Transverse colon (tissue), 4 donors: ENCODE results near the gene KCNJ2. TPM values are rescaled to one million over a fixed set of nuclear protein-coding genes. Genes with fewer than 3 reads are reported as not detected.
A peak's percentile ranks its signal among the peaks of the same experiment; 100 is the strongest.

Source experiments
- DNase-seq: peaks from one replicate; pipeline ENCODE4 v3.0.0-alpha.2; 2019
- H3K27ac ChIP-seq, 4 donors: fragments of 200-600 bp; sonication (generic); 2 replicates each; pipeline ENCODE4 v1.5.1; 2016 to 2018; ENCODE audit warnings: inconsistent platforms in 4 of 4
- H3K27me3 ChIP-seq: fragments of 200-600 bp; sonication (generic); 2 replicates; pipeline ENCODE4 v1.5.1; 2017; ENCODE audit warnings: inconsistent platforms
- H3K36me3 ChIP-seq, 4 donors: fragments of 200-600 bp; sonication (generic); 2 replicates each; pipeline ENCODE4 v1.5.1; 2017 to 2019; ENCODE audit warnings: inconsistent platforms in 4 of 4
- H3K4me1 ChIP-seq, 4 donors: fragments of 200-600 bp; sonication (generic); 2 replicates each; pipeline ENCODE4 v1.5.1; 2017 to 2020; ENCODE audit warnings: inconsistent platforms in 4 of 4
- H3K4me3 ChIP-seq, 4 donors: fragments of 200-600 bp; sonication (generic); 1 replicate in 1 of 4; 2 replicates in 3 of 4; pipeline versions ENCODE4 v1.5.1 to v1.6.1; 2017 to 2019; ENCODE audit warnings: inconsistent platforms in 4 of 4
- H3K9me3 ChIP-seq, 2 donors: fragments of 200-600 bp; sonication (generic); 2 replicates each; pipeline ENCODE4 v1.5.1; 2017 to 2019; ENCODE audit warnings: inconsistent platforms in 2 of 2
- CTCF ChIP-seq, 5 experiments: fragments of 200-600 bp in 3 of 5; fragments of 450-650 bp in 2 of 5; sonication (generic) in 3 of 5; IDR thresholded peaks; 1 replicate in 2 of 5; 2 replicates in 3 of 5; pipeline ENCODE4 v1.5.1; 2016 to 2017; ENCODE audit warnings: antibody characterized with exemption in 5 of 5, inconsistent platforms in 3 of 5, mild to moderate bottlenecking in 2 of 5, moderate library complexity in 1 of 5
- EP300 ChIP-seq: sonication (generic); formaldehyde crosslinking; IDR thresholded peaks from one replicate; pipeline ENCODE4 v1.6.1; 2017; ENCODE audit warnings: antibody characterized with exemption, low read depth
- POLR2A ChIP-seq: fragments of 450-650 bp; IDR thresholded peaks from one replicate; pipeline ENCODE4 v1.6.1; 2016; ENCODE audit warnings: antibody characterized with exemption, mild to moderate bottlenecking, moderate library complexity
- POLR2AphosphoS5 ChIP-seq, 3 donors: sonication (generic); formaldehyde crosslinking; IDR thresholded peaks; one replicate each; pipeline ENCODE4 v1.6.1; 2016; ENCODE audit warnings: antibody characterized with exemption in 3 of 3
- WGBS, 2 donors: methylation state at CpG; one replicate each; pipeline ENCODE4 v1.1.5; 2018; ENCODE audit warnings: low coverage in 1 of 2; 5-methylcytosine and 5-hydroxymethylcytosine counted together
- in situ Hi-C, 4 donors: fragments of 200-750 bp; cut with MboI; loops; one replicate each; pipeline versions ENCODE4 v1.15.0 to v1.15.1; 2017; ENCODE audit warnings: low sequenced_read_pairs in 3 of 4, low pct_ligation_motif_present in 1 of 4, low pct_unique_long_range_greater_than_20kb in 1 of 4
- intact Hi-C: fragments of 100-400 bp; cut with DNase I; formaldehyde crosslinking; loops from one replicate; pipeline ENCODE4 v1.15.1; 2023; ENCODE audit warnings: low total_unique reads
- total RNA-seq, 4 donors: library from RNA; depleted of rRNA; stranded (reverse); fragments of >200 nt; gene quantifications; one replicate each; pipeline ENCODE4 v1.1.0, GENCODE V29; 2016

The KCNJ2 gene
- 10 to 100 TPM; 15.4 to 37.4 (median 19.7) TPM for total RNA-seq

GRCh38 chr17:70168977-70169708 is at the start of gene KCNJ2:
TSS of gene KCNJ2 (plus strand) at chr17:70169532. CDS start at chr17:70175040, 5,508 bp downstream.
- peaks cover 0 to 45% (median 2%) of the 10 kb centered on the region in 4 donors for H3K4me1 ChIP-seq
- intact Hi-C loops (no loop called here), in situ Hi-C loops (loop anchor here in 2 of 4 donors (25.0 kb wide), 2 partner anchors 393 to 582 kb away; no protein-coding TSS in a partner anchor)
- 0 to 1% methylated on average over 2 to 41 of the region's 67 CpGs for WGBS, 2 donors
- peaks cover 13% of the 10 kb centered on the region for H3K27me3 ChIP-seq
- peak within 1 kb of the TSS; percentile 86 to 93 (median 92) for H3K27ac ChIP-seq
- H3K9me3 ChIP-seq, result no peaks in the 10 kb centered on the region
- peak within 1 kb of the TSS; percentile 50 to 71 (median 55) for H3K4me3 ChIP-seq
- TF ChIP-seq EP300 (no peak), POLR2AphosphoS5 (IDR thresholded peaks at IDR 0.05) (peak; percentile 87 to 97 (median 95)), POLR2A (peak; percentile 95), CTCF (IDR thresholded peaks at IDR 0.05) (no peak)
- H3K36me3 ChIP-seq, result no peaks in the 10 kb centered on the region
- DNase-seq, result peak; percentile 91

- H3K27ac ChIP-seq, result no peak overlapping the region
- H3K4me1 ChIP-seq, result peaks cover 0 to 19% (median 5%) of the 10 kb centered on the region in 4 donors
- TF ChIP-seq POLR2A (no peak), CTCF (IDR thresholded peaks at IDR 0.05) (no peak)
- no peaks in the 10 kb centered on the region for H3K36me3 ChIP-seq
- intact Hi-C loops, result no loop called here
- in situ Hi-C loops, result no loop called here
- 86% methylated on average over 1 of the region's 1 CpG; no CpG with 5 or more reads in 1 of the 2 donors for WGBS, 2 donors
- H3K4me3 ChIP-seq, result no peak overlapping the region
- DNase-seq, result no peak
- no peaks in the 10 kb centered on the region for H3K27me3 ChIP-seq
- H3K9me3 ChIP-seq, result no peaks in the 10 kb centered on the region
Observed at GRCh38 chr17:70119545-70119944, 49.8 kb upstream of the KCNJ2 start.

GRCh38 chr17:70119983-70120382 is 49.3 kb upstream of the KCNJ2 start:
- H3K27ac ChIP-seq, result no peak overlapping the region
- no peak overlapping the region for H3K4me3 ChIP-seq
- no peak for TF ChIP-seq CTCF (IDR thresholded peaks at IDR 0.05)
- TF ChIP-seq POLR2AphosphoS5 (IDR thresholded peaks at IDR 0.05), result no peak
- TF ChIP-seq EP300, result no peak
- TF ChIP-seq POLR2A, result no peak
- H3K27me3 ChIP-seq, result no peaks in the 10 kb centered on the region
- no peak for DNase-seq
- intact Hi-C loops, result no loop called here
- in situ Hi-C loops, result no loop called here
- H3K4me1 ChIP-seq, result peaks cover 0 to 19% (median 5%) of the 10 kb centered on the region in 4 donors
- H3K36me3 ChIP-seq, result no peaks in the 10 kb centered on the region
- 71 to 73% methylated on average over 1 to 2 of the region's 2 CpGs for WGBS, 2 donors
- no peaks in the 10 kb centered on the region for H3K9me3 ChIP-seq

GRCh38 chr17:70120425-70120824 is 48.9 kb upstream of the KCNJ2 start:
- intact Hi-C loops, result no loop called here
- 74 to 82% methylated on average over 2 to 4 of the region's 4 CpGs for WGBS, 2 donors
- in situ Hi-C loops, result no loop called here
- peaks cover 0 to 19% (median 5%) of the 10 kb centered on the region in 4 donors for H3K4me1 ChIP-seq
- H3K9me3 ChIP-seq, result no peaks in the 10 kb centered on the region
- H3K27me3 ChIP-seq, result no peaks in the 10 kb centered on the region
- no peaks in the 10 kb centered on the region for H3K36me3 ChIP-seq
- no peak for DNase-seq
- H3K27ac ChIP-seq, result no peak overlapping the region
- no peak for TF ChIP-seq POLR2AphosphoS5 (IDR thresholded peaks at IDR 0.05)
- TF ChIP-seq POLR2A, result no peak
- no peak for TF ChIP-seq CTCF (IDR thresholded peaks at IDR 0.05)
- no peak for TF ChIP-seq EP300
- H3K4me3 ChIP-seq, result no peak overlapping the region
